HG03066 (cell line): ENCODE data around the gene CAPZB.

Source experiments
- ATAC-seq: cut with Tn5 transposase; IDR thresholded peaks from one replicate; pipeline ENCODE4 v1.9.1; 2021; ENCODE audit warnings: low read depth; ENCODE audit not compliant: unreplicated experiment

The CAPZB gene

GRCh38 chr1:19411612-19412011, 73.7 kb downstream of the CAPZB start:
- ATAC-seq: no peak

- no peak for ATAC-seq
Observed at GRCh38 chr1:19410393-19410792, 74.9 kb downstream of the CAPZB start.

GRCh38 chr1:19409477-19410341, 75.6 kb downstream of the CAPZB start:
- no peak for ATAC-seq

- no peak for ATAC-seq
Observed at GRCh38 chr1:19407494-19408096, 77.7 kb downstream of the CAPZB start.

GRCh38 chr1:19406680-19407079, 78.7 kb downstream of the CAPZB start:
- ATAC-seq: no peak

GRCh38 chr1:19405761-19406487, 79.4 kb downstream of the CAPZB start:
- no peak for ATAC-seq

- ATAC-seq: no peak
Observed at GRCh38 chr1:19405195-19405760, 80.1 kb downstream of the CAPZB start.

- ATAC-seq: no peak
Observed at GRCh38 chr1:19404748-19405147, 80.6 kb downstream of the CAPZB start.

GRCh38 chr1:19403256-19403655, 82.1 kb downstream of the CAPZB start:
- ATAC-seq: no peak

GRCh38 chr1:19402031-19402813, 83.1 kb downstream of the CAPZB start:
- ATAC-seq: no peak

- ATAC-seq: no peak
Observed at GRCh38 chr1:19401535-19401889, 83.8 kb downstream of the CAPZB start.

GRCh38 chr1:19400875-19401534, 84.3 kb downstream of the CAPZB start:
- no peak for ATAC-seq

- no peak for ATAC-seq
Observed at GRCh38 chr1:19400192-19400611, 85.1 kb downstream of the CAPZB start.

- no peak for ATAC-seq
Observed at GRCh38 chr1:19398309-19398760, 87.0 kb downstream of the CAPZB start.

GRCh38 chr1:19397217-19397945, 88.0 kb downstream of the CAPZB start:
- no peak for ATAC-seq

GRCh38 chr1:19396280-19396679, 89.1 kb downstream of the CAPZB start:
- ATAC-seq: no peak

- no peak for ATAC-seq
Observed at GRCh38 chr1:19395678-19396192, 89.6 kb downstream of the CAPZB start.

GRCh38 chr1:19393046-19393445, 92.3 kb downstream of the CAPZB start:
- no peak for ATAC-seq

GRCh38 chr1:19392221-19392620, 93.1 kb downstream of the CAPZB start:
- no peak for ATAC-seq
